Urinary bladder (tissue), 4 donors: ENCODE measurements around the gene CARD19. TPM values are rescaled to one million over a fixed set of nuclear protein-coding genes. Genes with fewer than 3 reads are reported as not detected.
A peak's percentile ranks its signal among the peaks of the same experiment; 100 is the strongest.
"Not testable (repeated sequence)": the region's sequence is repeated elsewhere in the genome, so short reads cannot be mapped to it uniquely, and the experiment has no call there.

ENCODE experiments used
- DNase-seq: peaks from one replicate; pipeline ENCODE4 v3.0.0-alpha.2; 2015; ENCODE audit errors: extremely low spot score
- H3K27ac ChIP-seq: one replicate; pipeline ENCODE4 v1.5.1; 2013; ENCODE audit warnings: low read depth, mild to moderate bottlenecking, moderate library complexity
- H3K36me3 ChIP-seq: one replicate; pipeline ENCODE4 v1.6.1; 2013; ENCODE audit warnings: mild to moderate bottlenecking, moderate library complexity; ENCODE audit not compliant: insufficient read depth
- H3K4me1 ChIP-seq: one replicate; pipeline ENCODE4 v1.6.1; 2013; ENCODE audit warnings: mild to moderate bottlenecking, moderate library complexity; ENCODE audit not compliant: insufficient read depth
- H3K4me3 ChIP-seq: one replicate; pipeline ENCODE4 v1.5.1; 2013; ENCODE audit warnings: low read depth, low read length
- WGBS: extraction: QIAGEN DNeasy Blood & Tissue Kit; methylation state at CpG from one replicate; pipeline ENCODE4 v1.1.7; 2013; 5-methylcytosine and 5-hydroxymethylcytosine counted together
- polyA plus RNA-seq: library from polyadenylated mRNA; stranded (reverse); fragments of 200-250 nt; gene quantifications from one replicate; pipeline ENCODE4 v1.2.3, GENCODE V29; 2013
- total RNA-seq: library from RNA; depleted of rRNA; stranded (reverse); fragments of >200 nt; gene quantifications from one replicate; pipeline ENCODE4 v1.2.3, GENCODE V29; 2014
- donor health status: healthy with polysubstance abuse.
- donor health status: healthy.

CARD19 gene
- total and polyA plus RNA-seq, 2 donors = 14.8 to 77.0 TPM

- Histone ChIP-seq H3K4me1 (no peaks in the 10 kb centered on the region), H3K4me3 (no peak overlapping the region), H3K36me3 (peaks cover 2% of the 10 kb centered on the region), H3K27ac (no peak overlapping the region)
- no peak for DNase-seq
- 89% methylated on average over 18 of the region's 18 CpGs for WGBS
Measured at GRCh38 chr9:93111371-93112115, 15.5 kb downstream of the CARD19 start.

GRCh38 chr9:93112116-93112863 lies 16.3 kb downstream of the CARD19 start:
- Histone ChIP-seq H3K36me3 (peaks cover 2% of the 10 kb centered on the region), H3K27ac (no peak overlapping the region), H3K4me1 (no peaks in the 10 kb centered on the region), H3K4me3 (no peak overlapping the region)
- WGBS = 90% methylated on average over 15 of the region's 15 CpGs
- no peak for DNase-seq

- Histone ChIP-seq H3K4me3 (no peak overlapping the region), H3K27ac (no peak overlapping the region), H3K36me3 (peaks cover 2% of the 10 kb centered on the region), H3K4me1 (no peaks in the 10 kb centered on the region)
- no peak for DNase-seq
- 91% methylated on average over 13 of the region's 13 CpGs for WGBS
Measured at GRCh38 chr9:93112864-93113389, 16.9 kb downstream of the CARD19 start.

- peaks cover 2% of the 10 kb centered on the region for H3K36me3 ChIP-seq
- H3K27ac ChIP-seq = no peak overlapping the region
- no peaks in the 10 kb centered on the region for H3K4me1 ChIP-seq
- no peak for DNase-seq
- 81% methylated on average over 17 of the region's 17 CpGs for WGBS
- H3K4me3 ChIP-seq = no peak overlapping the region
Measured at GRCh38 chr9:93114169-93114983, 18.4 kb downstream of the CARD19 start.

GRCh38 chr9:93114984-93115335 lies 18.9 kb downstream of the CARD19 start:
- H3K36me3 ChIP-seq = peaks cover 2% of the 10 kb centered on the region
- WGBS = 83% methylated on average over 5 of the region's 5 CpGs
- no peak for DNase-seq
- no peaks in the 10 kb centered on the region for H3K4me1 ChIP-seq
- H3K4me3 ChIP-seq = no peak overlapping the region
- H3K27ac ChIP-seq = no peak overlapping the region

GRCh38 chr9:93115486-93116071 lies 19.6 kb downstream of the CARD19 start:
- Histone ChIP-seq H3K36me3 (peaks cover 2% of the 10 kb centered on the region), H3K4me3 (no peak overlapping the region), H3K4me1 (peaks cover 1% of the 10 kb centered on the region), H3K27ac (no peak overlapping the region)
- 26% methylated on average over 3 of the region's 3 CpGs for WGBS
- DNase-seq = no peak

GRCh38 chr9:93116072-93116961 lies 20.3 kb downstream of the CARD19 start:
- DNase-seq = no peak
- H3K27ac ChIP-seq = peak overlapping the region; percentile 82
- 68% methylated on average over 17 of the region's 17 CpGs for WGBS
- peaks cover 1% of the 10 kb centered on the region for H3K4me1 ChIP-seq
- H3K4me3 ChIP-seq = no peak overlapping the region
- peaks cover 2% of the 10 kb centered on the region for H3K36me3 ChIP-seq

GRCh38 chr9:93117521-93117920 lies 21.5 kb downstream of the CARD19 start:
- not testable (repeated sequence) for H3K36me3 ChIP-seq, H3K4me1 ChIP-seq, H3K27ac ChIP-seq, H3K4me3 ChIP-seq, DNase-seq
- 91% methylated on average over 9 of the region's 9 CpGs for whole genome bisulfite sequencing

GRCh38 chr9:93117924-93118862 lies 22.2 kb downstream of the CARD19 start:
- peaks cover 1% of the 10 kb centered on the region for H3K4me1 ChIP-seq
- no peaks in the 10 kb centered on the region for H3K36me3 ChIP-seq
- DNase-seq = no peak
- no peak overlapping the region for H3K27ac ChIP-seq
- 96% methylated on average over 12 of the region's 12 CpGs for WGBS
- H3K4me3 ChIP-seq = no peak overlapping the region

- 90% methylated on average over 12 of the region's 12 CpGs for WGBS
- no peak for DNase-seq
Measured at GRCh38 chr9:93118863-93119702, 23.1 kb downstream of the CARD19 start.

GRCh38 chr9:93119703-93119952 lies 23.6 kb downstream of the CARD19 start:
- WGBS = 64% methylated on average over 5 of the region's 5 CpGs
- no peak overlapping the region for H3K4me3 ChIP-seq
- peak overlapping the region; percentile 72 for H3K27ac ChIP-seq
- DNase-seq = no peak
- H3K4me1 ChIP-seq = peaks cover 1% of the 10 kb centered on the region
- no peaks in the 10 kb centered on the region for H3K36me3 ChIP-seq

More at GRCh38 chr9:93118863-93119702, 23.1 kb downstream of the CARD19 start:
- Histone ChIP-seq H3K4me3 (no peak overlapping the region), H3K36me3 (no peaks in the 10 kb centered on the region), H3K27ac (peak overlapping the region; percentile 72), H3K4me1 (peaks cover 1% of the 10 kb centered on the region)
